ENCODE results near the gene COPS6.
A peak's percentile ranks its signal among the peaks of the same experiment; 100 is the strongest.

DNA sequence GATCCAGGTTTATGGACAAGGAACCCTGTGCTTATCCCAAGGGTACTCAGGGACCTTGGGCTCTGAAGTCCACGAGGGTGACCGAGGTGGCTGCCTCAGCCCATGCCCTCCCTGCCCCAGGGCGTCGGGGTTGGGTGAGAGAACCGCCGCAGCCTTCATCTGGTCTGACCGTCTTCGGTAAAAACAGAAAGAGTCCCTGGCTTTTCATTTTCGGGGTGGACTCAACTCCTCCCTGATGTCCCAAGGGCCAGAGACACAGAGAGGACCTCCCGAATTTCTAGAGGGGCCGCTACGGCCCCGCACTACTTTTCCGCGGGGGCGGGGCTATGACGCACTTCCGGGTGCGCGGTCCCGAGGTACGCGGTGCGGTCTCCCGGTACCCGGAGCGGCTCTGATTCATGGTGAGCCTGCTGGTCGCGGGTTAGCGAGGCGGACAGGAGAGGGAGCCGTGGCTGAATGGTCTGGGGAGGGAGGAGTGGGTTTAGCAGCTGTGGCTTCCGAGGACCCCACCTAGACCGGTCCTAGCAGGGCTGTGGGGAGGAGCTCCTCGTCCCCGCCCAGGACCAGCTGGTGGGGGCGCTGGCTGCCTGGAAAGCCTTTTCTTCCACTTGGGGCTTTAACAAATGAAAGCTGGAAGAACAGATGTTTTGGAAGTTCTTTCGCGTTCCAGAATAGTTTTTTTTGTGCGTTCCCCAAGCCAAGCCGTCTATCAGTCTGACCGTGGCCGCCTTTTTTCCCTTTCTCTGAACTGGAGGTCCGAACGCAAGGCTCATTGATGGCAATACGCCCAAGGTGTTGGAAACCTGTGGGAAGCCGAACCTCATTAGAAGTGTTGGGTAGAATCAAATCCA lies 39.1 kb upstream of the COPS6 start, which contains the start of gene ZSCAN21:
- TF ChIP-seq ARNTL (CRISPR knock-in tag; IDR thresholded peaks at IDR 0.05; ENCODE audit: borderline replicate concordance, low read depth) = no peak
- TF ChIP-seq TOX (CRISPR knock-in tag; IDR thresholded peaks at IDR 0.05; ENCODE audit: borderline replicate concordance) = no peak
- TF ChIP-seq CSDC2 (CRISPR knock-in tag; IDR thresholded peaks at IDR 0.05) = 0 out of 2 replicates have a peak, but pooled peaks have one; percentile 16
- TF ChIP-seq RARB (CRISPR knock-in tag; IDR thresholded peaks at IDR 0.05) = no peak
- no peak for TF ChIP-seq ZC3H10 (CRISPR knock-in tag; IDR thresholded peaks at IDR 0.05)
- TF ChIP-seq, protein P1, sequence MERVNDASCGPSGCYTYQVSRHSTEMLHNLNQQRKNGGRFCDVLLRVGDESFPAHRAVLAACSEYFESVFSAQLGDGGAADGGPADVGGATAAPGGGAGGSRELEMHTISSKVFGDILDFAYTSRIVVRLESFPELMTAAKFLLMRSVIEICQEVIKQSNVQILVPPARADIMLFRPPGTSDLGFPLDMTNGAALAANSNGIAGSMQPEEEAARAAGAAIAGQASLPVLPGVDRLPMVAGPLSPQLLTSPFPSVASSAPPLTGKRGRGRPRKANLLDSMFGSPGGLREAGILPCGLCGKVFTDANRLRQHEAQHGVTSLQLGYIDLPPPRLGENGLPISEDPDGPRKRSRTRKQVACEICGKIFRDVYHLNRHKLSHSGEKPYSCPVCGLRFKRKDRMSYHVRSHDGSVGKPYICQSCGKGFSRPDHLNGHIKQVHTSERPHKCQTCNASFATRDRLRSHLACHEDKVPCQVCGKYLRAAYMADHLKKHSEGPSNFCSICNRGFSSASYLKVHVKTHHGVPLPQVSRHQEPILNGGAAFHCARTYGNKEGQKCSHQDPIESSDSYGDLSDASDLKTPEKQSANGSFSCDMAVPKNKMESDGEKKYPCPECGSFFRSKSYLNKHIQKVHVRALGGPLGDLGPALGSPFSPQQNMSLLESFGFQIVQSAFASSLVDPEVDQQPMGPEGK (CRISPR knock-in tag; IDR thresholded peaks at IDR 0.05; ENCODE audit: borderline replicate concordance) = peak; percentile 19; the same call in 1 of the 2 replicates
- TF ChIP-seq PPARA (CRISPR knock-in tag; IDR thresholded peaks at IDR 0.05; ENCODE audit: borderline replicate concordance) = no peak
- no peak for TF ChIP-seq OSR1 (CRISPR knock-in tag; IDR thresholded peaks at IDR 0.05)
- no peak for TF ChIP-seq ISL1 (CRISPR knock-in tag; IDR thresholded peaks at IDR 0.05)
- TF ChIP-seq ZNF70 (CRISPR knock-in tag; IDR thresholded peaks at IDR 0.05) = no peak
- TF ChIP-seq ZFP30 (CRISPR knock-in tag; IDR thresholded peaks at IDR 0.05) = no peak

Data from SK-N-SH treated with all-trans-retinoic acid at 6 μM for 48 hours (cell line).